GM18951 (cell line): ENCODE data around the gene NPPC.

Experiments used
- POLR2A ChIP-seq: IDR thresholded peaks from 4 replicates; pipeline ENCODE4 v1.6.1; 2011; ENCODE audit warnings: mild to moderate bottlenecking; ENCODE audit not compliant: insufficient read length, insufficient read depth; ENCODE audit errors: extremely low read depth
- in situ Hi-C: fragments of 300-500 bp; cut with MboI; formaldehyde crosslinking; loops from one replicate; pipeline ENCODE4 v1.12.0; 2022; ENCODE audit warnings: low sequenced_read_pairs, mixed read lengths, inconsistent platforms; ENCODE audit not compliant: unreplicated experiment

The NPPC gene

DNA sequence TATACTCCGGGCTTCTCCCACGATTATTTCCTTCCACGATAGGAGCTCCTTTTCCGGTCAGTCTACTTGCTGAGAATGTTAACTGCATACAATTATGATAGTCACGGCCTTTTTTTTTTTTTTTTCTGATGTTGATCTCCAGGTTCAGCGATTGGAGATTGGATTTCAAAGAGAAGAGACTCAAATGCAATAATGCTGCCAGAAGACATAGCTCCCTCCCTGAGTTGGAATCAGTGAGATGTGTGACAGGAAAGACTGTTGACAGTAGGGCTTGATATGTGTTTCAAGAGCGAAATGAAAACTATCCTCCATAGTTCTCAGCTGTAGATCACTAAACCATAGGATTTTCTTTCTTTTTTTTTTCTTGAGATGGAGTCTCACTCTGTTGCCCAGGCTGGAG lies 47.0 kb downstream of the NPPC start:
- in situ Hi-C loops, result no loop called here
- TF ChIP-seq POLR2A, result no peak

DNA sequence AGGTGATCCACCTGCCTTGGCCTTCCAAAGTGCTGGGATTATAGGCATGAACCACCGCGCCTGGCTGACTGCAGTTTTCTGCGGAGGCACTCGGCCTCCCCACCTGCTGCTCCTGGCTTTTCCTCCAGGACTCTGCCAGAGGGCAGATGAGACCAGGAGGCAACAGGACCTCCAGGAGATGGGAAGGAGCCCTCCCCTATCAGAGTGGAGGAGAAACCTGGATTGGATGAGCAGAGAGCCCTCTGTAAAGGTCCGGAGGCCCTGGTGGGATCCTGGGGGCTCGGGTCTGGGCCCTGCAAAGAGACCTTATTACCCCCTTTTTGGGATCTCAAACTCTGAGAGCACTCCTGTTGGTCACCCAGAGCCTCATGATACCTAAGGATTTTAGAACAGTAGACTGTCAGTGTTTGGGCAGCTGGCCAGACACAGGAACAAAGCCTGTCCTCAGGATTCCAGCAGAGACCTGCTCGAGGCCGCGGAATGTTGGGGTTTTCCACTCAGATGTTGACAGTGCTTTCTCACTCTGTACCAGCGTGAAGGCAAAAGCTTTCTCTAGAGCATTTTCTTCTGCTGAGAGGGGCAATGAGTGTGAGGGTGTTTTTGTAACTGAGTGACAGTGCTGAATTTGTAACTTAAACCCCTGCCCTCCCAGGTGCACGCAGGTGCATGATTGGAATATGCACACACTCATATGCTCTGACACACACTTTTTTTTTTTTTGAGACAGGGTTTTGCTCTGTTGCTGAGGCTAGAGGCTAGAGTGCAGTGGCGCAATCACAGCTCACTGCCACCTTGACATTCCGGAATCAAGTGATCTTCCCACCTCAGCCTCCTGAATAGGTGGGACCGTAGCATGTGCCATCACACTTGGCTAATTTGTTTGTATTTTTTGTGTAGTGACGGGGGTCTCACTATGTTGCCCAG lies 48.4 kb downstream of the NPPC start:
- in situ Hi-C loops, result no loop called here
- TF ChIP-seq POLR2A, result no peak

DNA sequence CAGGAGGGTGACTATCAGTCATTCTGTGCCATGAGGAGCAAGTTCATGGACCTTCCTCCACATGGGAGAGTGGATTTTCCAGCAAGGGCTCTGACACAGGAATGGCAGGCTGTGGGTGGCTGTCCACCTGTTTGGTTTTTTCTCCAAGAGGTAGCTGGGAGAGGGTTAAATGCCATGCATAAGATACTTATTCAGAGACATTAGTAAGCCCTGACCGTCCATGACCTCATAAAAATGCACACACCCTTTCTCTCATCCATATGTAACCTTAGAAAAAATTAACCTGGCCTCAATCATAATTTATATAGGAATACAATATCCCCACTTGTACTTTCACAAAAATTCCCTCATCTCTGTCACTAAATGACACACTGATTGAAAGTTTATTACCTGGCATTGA lies 51.3 kb downstream of the NPPC start:
- in situ Hi-C loops, result no loop called here
- no peak for TF ChIP-seq POLR2A
